ENCODE data around the gene LY6G6C.

DNA sequence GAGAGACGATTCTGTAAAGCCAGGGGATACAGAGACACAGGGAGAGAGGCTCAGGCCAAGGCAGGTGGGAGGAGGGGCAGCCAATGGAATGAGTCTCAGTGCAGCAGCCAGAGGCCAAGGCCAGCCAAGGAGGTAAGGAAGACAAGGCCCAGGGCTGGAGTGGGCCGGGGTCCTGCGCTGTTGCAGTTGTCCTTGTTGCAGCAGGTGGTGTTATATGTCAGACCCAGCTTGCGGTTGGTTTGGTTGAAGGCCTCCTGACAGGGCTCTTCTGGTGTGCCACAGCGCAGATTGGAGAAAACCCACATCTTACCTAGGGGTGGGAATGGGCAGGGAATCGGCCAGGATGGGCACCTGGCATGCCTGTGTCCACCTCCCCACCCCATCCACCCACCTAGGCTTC is 2.5 kb downstream of the LY6G6C start:
- TF ChIP-seq, protein P1, sequence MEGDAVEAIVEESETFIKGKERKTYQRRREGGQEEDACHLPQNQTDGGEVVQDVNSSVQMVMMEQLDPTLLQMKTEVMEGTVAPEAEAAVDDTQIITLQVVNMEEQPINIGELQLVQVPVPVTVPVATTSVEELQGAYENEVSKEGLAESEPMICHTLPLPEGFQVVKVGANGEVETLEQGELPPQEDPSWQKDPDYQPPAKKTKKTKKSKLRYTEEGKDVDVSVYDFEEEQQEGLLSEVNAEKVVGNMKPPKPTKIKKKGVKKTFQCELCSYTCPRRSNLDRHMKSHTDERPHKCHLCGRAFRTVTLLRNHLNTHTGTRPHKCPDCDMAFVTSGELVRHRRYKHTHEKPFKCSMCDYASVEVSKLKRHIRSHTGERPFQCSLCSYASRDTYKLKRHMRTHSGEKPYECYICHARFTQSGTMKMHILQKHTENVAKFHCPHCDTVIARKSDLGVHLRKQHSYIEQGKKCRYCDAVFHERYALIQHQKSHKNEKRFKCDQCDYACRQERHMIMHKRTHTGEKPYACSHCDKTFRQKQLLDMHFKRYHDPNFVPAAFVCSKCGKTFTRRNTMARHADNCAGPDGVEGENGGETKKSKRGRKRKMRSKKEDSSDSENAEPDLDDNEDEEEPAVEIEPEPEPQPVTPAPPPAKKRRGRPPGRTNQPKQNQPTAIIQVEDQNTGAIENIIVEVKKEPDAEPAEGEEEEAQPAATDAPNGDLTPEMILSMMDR (IDR thresholded peaks at IDR 0.05 in 2 of 3, conservative IDR thresholded peaks at IDR 0.05 in 1 of 3; ENCODE audit: control insufficient read depth in 2 of 3, extremely low read depth in 1 of 3, insufficient read depth in 1 of 3, low read depth in 3 of 3, low read length in 3 of 3), result no peak
- no peak for TF ChIP-seq JUNB (IDR thresholded peaks at IDR 0.05)
- TF ChIP-seq BHLHE40 (IDR thresholded peaks at IDR 0.05; ENCODE audit: borderline replicate concordance in 1 of 2, low read depth in 2 of 2, low read length in 1 of 2), result no peak
- TF ChIP-seq, protein P2, sequence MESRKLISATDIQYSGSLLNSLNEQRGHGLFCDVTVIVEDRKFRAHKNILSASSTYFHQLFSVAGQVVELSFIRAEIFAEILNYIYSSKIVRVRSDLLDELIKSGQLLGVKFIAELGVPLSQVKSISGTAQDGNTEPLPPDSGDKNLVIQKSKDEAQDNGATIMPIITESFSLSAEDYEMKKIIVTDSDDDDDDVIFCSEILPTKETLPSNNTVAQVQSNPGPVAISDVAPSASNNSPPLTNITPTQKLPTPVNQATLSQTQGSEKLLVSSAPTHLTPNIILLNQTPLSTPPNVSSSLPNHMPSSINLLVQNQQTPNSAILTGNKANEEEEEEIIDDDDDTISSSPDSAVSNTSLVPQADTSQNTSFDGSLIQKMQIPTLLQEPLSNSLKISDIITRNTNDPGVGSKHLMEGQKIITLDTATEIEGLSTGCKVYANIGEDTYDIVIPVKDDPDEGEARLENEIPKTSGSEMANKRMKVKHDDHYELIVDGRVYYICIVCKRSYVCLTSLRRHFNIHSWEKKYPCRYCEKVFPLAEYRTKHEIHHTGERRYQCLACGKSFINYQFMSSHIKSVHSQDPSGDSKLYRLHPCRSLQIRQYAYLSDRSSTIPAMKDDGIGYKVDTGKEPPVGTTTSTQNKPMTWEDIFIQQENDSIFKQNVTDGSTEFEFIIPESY (IDR thresholded peaks at IDR 0.05), result no peak

Measured in GM12878 (cell line).